Keratinocyte (primary cell): ENCODE data around the gene BCL11B. TPM values are rescaled to one million over a fixed set of nuclear protein-coding genes. Genes with fewer than 3 reads are reported as not detected.

Source experiments
- DNase-seq: peaks from one replicate; pipeline ENCODE4 v3.0.0-alpha.2; 2011; ENCODE audit warnings: low read depth, missing footprints, low spot score
- FAIRE-seq: peaks from 2 replicates; lab custom pipeline; 2011; peaks lifted over from hg19 to GRCh38; lab: Jason Lieb, UNC
- H2AFZ ChIP-seq: 2 replicates; pipeline ENCODE4 v1.6.0; 2012; ENCODE audit warnings: low read length, control low read depth, inconsistent platforms; ENCODE audit not compliant: control insufficient read depth
- H3K27ac ChIP-seq: 2 replicates; pipeline ENCODE4 v1.5.1; 2011; ENCODE audit warnings: low read length; ENCODE audit not compliant: control insufficient read depth, insufficient read depth
- H3K27me3 ChIP-seq: 3 replicates; pipeline ENCODE4 v1.6.0; 2011; ENCODE audit warnings: low read length; ENCODE audit not compliant: control insufficient read depth, insufficient read depth; ENCODE audit errors: extremely low read depth
- H3K36me3 ChIP-seq, 2 experiments: 2 replicates in 1 of 2; 3 replicates in 1 of 2; pipeline ENCODE4 v1.5.1; 2011; ENCODE audit warnings: low read length in 2 of 2, mild to moderate bottlenecking in 1 of 2; ENCODE audit not compliant: control insufficient read depth in 2 of 2, insufficient read depth in 2 of 2; ENCODE audit errors: extremely low read depth in 1 of 2
- H3K4me1 ChIP-seq: 3 replicates; pipeline ENCODE4 v1.5.1; 2011; ENCODE audit warnings: low read length; ENCODE audit not compliant: control insufficient read depth, insufficient read depth; ENCODE audit errors: extremely low read depth
- H3K4me2 ChIP-seq: 3 replicates; pipeline ENCODE4 v1.6.0; 2011; ENCODE audit warnings: low read depth, low read length; ENCODE audit not compliant: control insufficient read depth, insufficient read depth; ENCODE audit errors: extremely low read depth
- H3K4me3 ChIP-seq, 3 experiments: fragments of 200-600 bp in 1 of 3; sonication (generic) in 1 of 3; 2 replicates in 2 of 3; 3 replicates in 1 of 3; pipeline ENCODE4 v1.5.1; 2011 to 2016; ENCODE audit warnings: low read length in 3 of 3, mild to moderate bottlenecking in 3 of 3, control low read depth in 2 of 3, inconsistent platforms in 1 of 3, low read depth in 1 of 3, mixed read lengths in 1 of 3, mixed run types in 1 of 3, moderate library complexity in 1 of 3; ENCODE audit not compliant: control insufficient read depth in 2 of 3, insufficient read depth in 2 of 3; ENCODE audit errors: extremely low read depth in 1 of 3
- H3K79me2 ChIP-seq: 2 replicates; pipeline ENCODE4 v1.6.0; 2012; ENCODE audit warnings: low read length; ENCODE audit not compliant: control insufficient read depth, insufficient read depth
- H3K9ac ChIP-seq: 3 replicates; pipeline ENCODE4 v1.6.0; 2011; ENCODE audit warnings: low read length; ENCODE audit not compliant: control insufficient read depth, insufficient read depth; ENCODE audit errors: extremely low read depth
- H3K9me1 ChIP-seq: 3 replicates; pipeline ENCODE4 v1.6.0; 2011; ENCODE audit warnings: low read length; ENCODE audit not compliant: control insufficient read depth, insufficient read depth; ENCODE audit errors: extremely low read depth
- H3K9me3 ChIP-seq: 2 replicates; pipeline ENCODE4 v1.5.1; 2012; ENCODE audit warnings: low read depth, low read length; ENCODE audit not compliant: control insufficient read depth
- H4K20me1 ChIP-seq: 3 replicates; pipeline ENCODE4 v1.6.0; 2011; ENCODE audit warnings: low read length; ENCODE audit not compliant: control insufficient read depth, insufficient read depth; ENCODE audit errors: extremely low read depth
- EZH2 ChIP-seq: IDR thresholded peaks from one replicate; pipeline ENCODE4 v1.6.1; 2012; ENCODE audit warnings: inconsistent platforms, mild to moderate bottlenecking, low read length, moderate library complexity
- dilution Hi-C: fragments of 300-500 bp; cut with MboI; formaldehyde crosslinking; loops from one replicate; pipeline ENCODE4 v1.7.0; 2020; ENCODE audit warnings: low sequenced_read_pairs; ENCODE audit not compliant: extremely low pct_ligation_motif_present
- polyA plus RNA-seq, 5 experiments: library from polyadenylated mRNA; depleted of rRNA in 3 of 5; stranded (reverse) in 3 of 5; stranded (forward) in 1 of 5; unstranded in 1 of 5; fragments of >200 nt; gene quantifications; 1 replicate in 1 of 5; 2 replicates in 3 of 5; 3 replicates in 1 of 5; pipeline versions ENCODE4 v1.2.1 to v1.2.3, GENCODE V29; 2011 to 2012; ENCODE audit warnings: missing spikeins in 2 of 5, low read depth in 1 of 5, low replicate concordance in 1 of 5
- TF ChIP-seq, protein P1 (sequence below), 3 experiments: IDR thresholded peaks in 1 of 3; conservative IDR thresholded peaks in 1 of 3; optimal IDR thresholded peaks in 1 of 3; 2 replicates in 2 of 3; 3 replicates in 1 of 3; pipeline versions ENCODE3 to v1.5.1; 2011; ENCODE audit warnings: low read length in 3 of 3, mild to moderate bottlenecking in 3 of 3, moderate library complexity in 2 of 3, control low read depth in 1 of 3, inconsistent platforms in 1 of 3; ENCODE audit not compliant: insufficient read depth in 2 of 3; ENCODE audit errors: extremely low read depth in 1 of 3

The BCL11B gene
- polyA plus RNA-seq, 1 donor (not counting 4 experiments of a cell fraction or from before 2014, with no cell fraction given): 5.2 TPM

DNA sequence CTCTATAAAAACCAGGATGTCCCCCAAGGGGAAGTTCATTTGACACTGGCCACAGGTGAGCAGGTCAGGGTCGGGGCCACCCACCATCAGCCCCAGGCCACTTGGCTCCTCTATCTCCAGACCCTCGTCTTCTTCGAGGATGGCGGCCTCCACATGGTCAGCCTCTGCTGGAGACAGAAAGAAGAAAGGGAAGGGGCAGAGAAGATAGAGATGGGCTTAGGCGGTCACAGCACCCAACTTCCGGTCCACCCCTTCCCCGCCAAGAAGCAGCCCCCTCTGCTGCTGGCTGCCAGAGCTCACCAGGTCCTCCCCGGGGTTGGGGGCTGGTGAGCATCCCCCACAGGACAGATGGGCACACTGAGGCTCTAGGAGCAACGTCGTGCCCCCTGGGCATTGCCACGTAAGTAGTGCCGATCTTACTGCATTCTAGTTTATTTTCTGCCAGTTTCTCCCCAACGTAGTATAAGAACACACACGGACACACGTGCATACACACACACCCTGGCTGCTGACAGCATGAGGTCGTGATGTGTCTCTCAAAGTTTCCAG, 14.2 kb downstream of the BCL11B start:
- Histone ChIP-seq H3K36me3 (peaks cover 13 to 25% of the 10 kb centered on the region in 2 experiments), H2AFZ (no peak overlapping the region), H3K27me3 (no peaks in the 10 kb centered on the region), H3K27ac (peak overlapping the region; percentile 95), H4K20me1 (no peaks in the 10 kb centered on the region), H3K4me1 (peaks cover 45% of the 10 kb centered on the region), H3K9ac (peak overlapping the region; percentile 90), H3K9me3 (no peaks in the 10 kb centered on the region), H3K9me1 (no peaks in the 10 kb centered on the region), H3K79me2 (peaks cover 98% of the 10 kb centered on the region), H3K4me2 (peak overlapping the region; percentile 100), H3K4me3 (peak overlapping the region in 1 of 3 experiments; percentile 75)
- DNase-seq (no peak), FAIRE-seq (peak; percentile 80)
- no peak for TF ChIP-seq EZH2
- TF ChIP-seq, protein P1, sequence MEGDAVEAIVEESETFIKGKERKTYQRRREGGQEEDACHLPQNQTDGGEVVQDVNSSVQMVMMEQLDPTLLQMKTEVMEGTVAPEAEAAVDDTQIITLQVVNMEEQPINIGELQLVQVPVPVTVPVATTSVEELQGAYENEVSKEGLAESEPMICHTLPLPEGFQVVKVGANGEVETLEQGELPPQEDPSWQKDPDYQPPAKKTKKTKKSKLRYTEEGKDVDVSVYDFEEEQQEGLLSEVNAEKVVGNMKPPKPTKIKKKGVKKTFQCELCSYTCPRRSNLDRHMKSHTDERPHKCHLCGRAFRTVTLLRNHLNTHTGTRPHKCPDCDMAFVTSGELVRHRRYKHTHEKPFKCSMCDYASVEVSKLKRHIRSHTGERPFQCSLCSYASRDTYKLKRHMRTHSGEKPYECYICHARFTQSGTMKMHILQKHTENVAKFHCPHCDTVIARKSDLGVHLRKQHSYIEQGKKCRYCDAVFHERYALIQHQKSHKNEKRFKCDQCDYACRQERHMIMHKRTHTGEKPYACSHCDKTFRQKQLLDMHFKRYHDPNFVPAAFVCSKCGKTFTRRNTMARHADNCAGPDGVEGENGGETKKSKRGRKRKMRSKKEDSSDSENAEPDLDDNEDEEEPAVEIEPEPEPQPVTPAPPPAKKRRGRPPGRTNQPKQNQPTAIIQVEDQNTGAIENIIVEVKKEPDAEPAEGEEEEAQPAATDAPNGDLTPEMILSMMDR (optimal IDR thresholded peaks at IDR 0.05 in 1 of 3, IDR thresholded peaks at IDR 0.05 in 1 of 3, conservative IDR thresholded peaks at IDR 0.05 in 1 of 3; ENCODE audit: extremely low read depth in 1 of 3, insufficient read depth in 2 of 3, low read length in 3 of 3): no peak
- dilution Hi-C loops: no loop called here

DNA sequence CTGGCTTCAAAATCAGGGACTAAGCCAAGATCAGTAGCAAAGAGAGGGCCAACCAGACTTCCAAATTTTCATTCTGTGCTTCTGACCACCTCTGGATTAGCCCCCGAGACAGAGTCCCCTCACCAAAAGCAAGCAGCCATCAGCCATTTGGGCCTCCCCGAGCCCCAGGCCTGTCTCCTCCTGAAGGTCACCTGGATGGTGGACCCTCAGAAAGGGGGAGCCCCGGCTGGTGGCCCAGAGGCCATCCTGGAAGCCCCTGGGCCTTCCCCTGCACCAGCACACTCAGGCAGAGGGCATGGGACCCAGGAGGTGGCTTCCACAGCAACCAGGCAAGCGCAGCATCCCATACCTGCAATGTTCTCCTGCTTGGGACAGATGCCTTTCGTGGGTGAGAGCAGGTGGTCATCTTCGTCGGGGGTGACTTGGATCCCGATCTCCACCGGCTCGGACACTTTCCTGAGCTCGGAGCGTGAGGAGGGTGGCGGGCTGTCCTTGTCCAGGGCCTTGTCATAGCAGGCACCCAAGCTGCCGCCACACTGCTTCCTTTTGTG, 14.8 kb downstream of the BCL11B start:
- H3K79me2 ChIP-seq: peaks cover 98% of the 10 kb centered on the region
- H2AFZ ChIP-seq: no peak overlapping the region
- no peak overlapping the region for H3K9ac ChIP-seq
- H4K20me1 ChIP-seq: no peaks in the 10 kb centered on the region
- dilution Hi-C loops: no loop called here
- H3K9me1 ChIP-seq: no peaks in the 10 kb centered on the region
- TF ChIP-seq, protein P1 (optimal IDR thresholded peaks at IDR 0.05 in 1 of 3, IDR thresholded peaks at IDR 0.05 in 1 of 3, conservative IDR thresholded peaks at IDR 0.05 in 1 of 3; ENCODE audit: extremely low read depth in 1 of 3, insufficient read depth in 2 of 3, low read length in 3 of 3): no peak
- TF ChIP-seq EZH2: no peak
- no peaks in the 10 kb centered on the region for H3K9me3 ChIP-seq
- no peak overlapping the region for H3K4me3 ChIP-seq
- DNase-seq (no peak), FAIRE-seq (no peak)
- peaks cover 15 to 25% of the 10 kb centered on the region in 2 experiments for H3K36me3 ChIP-seq
- no peak overlapping the region for H3K27ac ChIP-seq
- no peaks in the 10 kb centered on the region for H3K27me3 ChIP-seq
- H3K4me1 ChIP-seq: peaks cover 43% of the 10 kb centered on the region
- H3K4me2 ChIP-seq: no peak overlapping the region
